NCI-H526 treated with DMSO at 0.1 percent for 48 hours (cell line): ENCODE data around the gene EFCAB13.
"Not testable (repeated sequence)": the region's sequence is repeated elsewhere in the genome, so short reads cannot be mapped to it uniquely, and the experiment has no call there.

ENCODE experiments used
- DNase-seq: peaks from one replicate; lab custom pipeline; 2025; lab: John Stamatoyannopoulos, UW

The EFCAB13 gene

GRCh38 chr17:47330548-47330947 is 6.8 kb downstream of the EFCAB13 start:
- no peak for DNase-seq

GRCh38 chr17:47332287-47332686 is 8.5 kb downstream of the EFCAB13 start:
- DNase-seq, result no peak

- no peak for DNase-seq
Observed at GRCh38 chr17:47335101-47335936, 11.6 kb downstream of the EFCAB13 start.

- no peak for DNase-seq
Observed at GRCh38 chr17:47338026-47338425, 14.3 kb downstream of the EFCAB13 start.

GRCh38 chr17:47352848-47353247 is 29.1 kb downstream of the EFCAB13 start:
- DNase-seq, result no peak

- DNase-seq, result no peak
Observed at GRCh38 chr17:47358652-47359051, 34.9 kb downstream of the EFCAB13 start.

GRCh38 chr17:47363171-47363570 is 39.4 kb downstream of the EFCAB13 start:
- no peak for DNase-seq

- DNase-seq, result no peak
Observed at GRCh38 chr17:47367257-47367656, 43.5 kb downstream of the EFCAB13 start.

GRCh38 chr17:47368262-47368661 is 44.5 kb downstream of the EFCAB13 start:
- peak; percentile 20 for DNase-seq

- not testable (repeated sequence) for DNase-seq
Observed at GRCh38 chr17:47370899-47371298, 47.1 kb downstream of the EFCAB13 start.

- DNase-seq, result no peak
Observed at GRCh38 chr17:47373002-47373401, 49.2 kb downstream of the EFCAB13 start.

- no peak for DNase-seq
Observed at GRCh38 chr17:47376247-47376646, 52.5 kb downstream of the EFCAB13 start.

- no peak for DNase-seq
Observed at GRCh38 chr17:47388825-47389224, 65.1 kb downstream of the EFCAB13 start.

- DNase-seq, result not testable (repeated sequence)
Observed at GRCh38 chr17:47397532-47398128, 73.9 kb downstream of the EFCAB13 start.

GRCh38 chr17:47400333-47400732 is 76.6 kb downstream of the EFCAB13 start:
- no peak for DNase-seq

- DNase-seq, result no peak
Observed at GRCh38 chr17:47401100-47401499, 77.3 kb downstream of the EFCAB13 start.

GRCh38 chr17:47404006-47404405 is 80.3 kb downstream of the EFCAB13 start:
- no peak for DNase-seq

- no peak for DNase-seq
Observed at GRCh38 chr17:47404875-47405274, 81.1 kb downstream of the EFCAB13 start.

GRCh38 chr17:47413872-47414271 is 90.1 kb downstream of the EFCAB13 start:
- no peak for DNase-seq

GRCh38 chr17:47414612-47415011 is 90.9 kb downstream of the EFCAB13 start:
- no peak for DNase-seq

GRCh38 chr17:47423406-47424295 is 99.9 kb downstream of the EFCAB13 start:
- DNase-seq, result peak; percentile 56

- not testable (repeated sequence) for DNase-seq
Observed at GRCh38 chr17:47425233-47425632, 101.5 kb downstream of the EFCAB13 start.
